Neural crest cell (in vitro differentiated cells): ENCODE measurements around the gene GARIN1A. TPM values are rescaled to one million over a fixed set of nuclear protein-coding genes. Genes with fewer than 3 reads are reported as not detected.

Source experiments
- DNase-seq: peaks from one replicate; pipeline ENCODE4 v3.0.0; 2021; ENCODE audit warnings: low read depth, mixed read lengths, low spot score
- H3K27ac Mint-ChIP-seq: one replicate; pipeline ENCODE4 v1.8.0; 2021; ENCODE audit warnings: mild to moderate bottlenecking, mixed read lengths; ENCODE audit not compliant: unreplicated experiment
- H3K27me3 Mint-ChIP-seq: 2 replicates; pipeline ENCODE4 v1.8.0; 2021; ENCODE audit warnings: low read depth, mild to moderate bottlenecking, mixed read lengths
- H3K36me3 Mint-ChIP-seq: 2 replicates; pipeline ENCODE4 v1.8.0; 2021; ENCODE audit warnings: low read depth, mild to moderate bottlenecking, mixed read lengths
- H3K4me1 Mint-ChIP-seq: 2 replicates; pipeline ENCODE4 v1.8.0; 2021; ENCODE audit warnings: mixed read lengths
- H3K4me3 Mint-ChIP-seq: one replicate; pipeline ENCODE4 v1.8.0; 2021; ENCODE audit warnings: mild to moderate bottlenecking, mixed read lengths
- H3K9me3 Mint-ChIP-seq: 2 replicates; pipeline ENCODE4 v1.8.0; 2021; ENCODE audit warnings: mixed read lengths
- total RNA-seq: library from RNA; stranded (reverse); gene quantifications from 2 replicates; pipeline ENCODE4 v1.2.1, GENCODE V29; 2021
- TF ChIP-seq, protein P1 (sequence below): fragments of 200-600 bp; sonication (generic); conservative IDR thresholded peaks from 2 replicates; pipeline ENCODE4 v1.5.0; 2021; ENCODE audit warnings: antibody characterized with exemption, mild to moderate bottlenecking

Gene GARIN1A
- total RNA-seq, 1 donor from 2014 or later: 1.8 TPM

DNA sequence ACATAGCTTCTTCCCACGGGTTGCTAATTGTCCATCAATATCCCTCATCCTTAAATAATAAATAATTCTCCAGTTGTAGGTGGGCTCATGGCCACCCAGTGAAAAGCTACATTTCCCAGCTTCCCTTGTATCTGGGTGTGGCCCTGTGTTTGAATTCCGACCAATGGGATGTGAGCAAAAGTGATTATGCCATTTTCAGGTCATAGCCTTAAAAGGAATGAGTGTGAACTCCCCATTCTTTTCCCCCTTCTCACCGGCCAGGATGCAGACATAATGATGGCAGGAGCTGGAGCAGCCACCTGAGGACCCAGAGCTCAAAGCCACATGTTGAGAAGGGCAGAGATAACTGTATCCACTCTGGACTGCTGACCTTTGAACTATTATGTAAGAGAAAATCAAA, 36.7 kb downstream of the GARIN1A start:
- no peaks in the 10 kb centered on the region for H3K4me1 Mint-ChIP-seq
- peaks cover 5% of the 10 kb centered on the region for H3K27me3 Mint-ChIP-seq
- H3K27ac Mint-ChIP-seq: no peak overlapping the region
- H3K4me3 Mint-ChIP-seq: no peak overlapping the region
- peaks cover 3% of the 10 kb centered on the region for H3K9me3 Mint-ChIP-seq
- DNase-seq: no peak
- TF ChIP-seq, protein P1, sequence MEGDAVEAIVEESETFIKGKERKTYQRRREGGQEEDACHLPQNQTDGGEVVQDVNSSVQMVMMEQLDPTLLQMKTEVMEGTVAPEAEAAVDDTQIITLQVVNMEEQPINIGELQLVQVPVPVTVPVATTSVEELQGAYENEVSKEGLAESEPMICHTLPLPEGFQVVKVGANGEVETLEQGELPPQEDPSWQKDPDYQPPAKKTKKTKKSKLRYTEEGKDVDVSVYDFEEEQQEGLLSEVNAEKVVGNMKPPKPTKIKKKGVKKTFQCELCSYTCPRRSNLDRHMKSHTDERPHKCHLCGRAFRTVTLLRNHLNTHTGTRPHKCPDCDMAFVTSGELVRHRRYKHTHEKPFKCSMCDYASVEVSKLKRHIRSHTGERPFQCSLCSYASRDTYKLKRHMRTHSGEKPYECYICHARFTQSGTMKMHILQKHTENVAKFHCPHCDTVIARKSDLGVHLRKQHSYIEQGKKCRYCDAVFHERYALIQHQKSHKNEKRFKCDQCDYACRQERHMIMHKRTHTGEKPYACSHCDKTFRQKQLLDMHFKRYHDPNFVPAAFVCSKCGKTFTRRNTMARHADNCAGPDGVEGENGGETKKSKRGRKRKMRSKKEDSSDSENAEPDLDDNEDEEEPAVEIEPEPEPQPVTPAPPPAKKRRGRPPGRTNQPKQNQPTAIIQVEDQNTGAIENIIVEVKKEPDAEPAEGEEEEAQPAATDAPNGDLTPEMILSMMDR: no peak
- no peaks in the 10 kb centered on the region for H3K36me3 Mint-ChIP-seq

DNA sequence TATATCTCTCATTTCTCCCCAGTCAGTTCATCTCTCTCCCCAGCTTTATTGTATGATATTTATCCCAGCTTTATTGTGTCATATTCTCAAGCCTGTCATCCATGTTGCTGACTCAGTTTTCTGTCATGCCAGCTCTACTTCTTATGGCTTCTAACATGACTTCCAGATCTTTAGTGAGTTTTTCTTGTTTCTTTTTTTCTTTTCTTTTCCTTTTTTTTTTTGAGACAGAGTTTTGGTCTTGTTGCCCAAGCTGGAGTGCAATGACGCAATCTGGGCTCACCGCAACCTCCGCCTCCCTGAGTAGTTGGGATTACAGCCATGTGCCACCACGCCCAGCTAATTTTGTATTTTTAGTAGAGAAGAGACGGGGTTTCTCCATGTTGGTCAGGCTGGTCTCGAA, 38.4 kb downstream of the GARIN1A start:
- H3K4me3 Mint-ChIP-seq: no peak overlapping the region
- H3K9me3 Mint-ChIP-seq: peaks cover 3% of the 10 kb centered on the region
- H3K36me3 Mint-ChIP-seq: no peaks in the 10 kb centered on the region
- H3K27me3 Mint-ChIP-seq: peaks cover 2% of the 10 kb centered on the region
- TF ChIP-seq, protein P1: no peak
- H3K4me1 Mint-ChIP-seq: no peaks in the 10 kb centered on the region
- H3K27ac Mint-ChIP-seq: no peak overlapping the region
- DNase-seq: no peak

DNA sequence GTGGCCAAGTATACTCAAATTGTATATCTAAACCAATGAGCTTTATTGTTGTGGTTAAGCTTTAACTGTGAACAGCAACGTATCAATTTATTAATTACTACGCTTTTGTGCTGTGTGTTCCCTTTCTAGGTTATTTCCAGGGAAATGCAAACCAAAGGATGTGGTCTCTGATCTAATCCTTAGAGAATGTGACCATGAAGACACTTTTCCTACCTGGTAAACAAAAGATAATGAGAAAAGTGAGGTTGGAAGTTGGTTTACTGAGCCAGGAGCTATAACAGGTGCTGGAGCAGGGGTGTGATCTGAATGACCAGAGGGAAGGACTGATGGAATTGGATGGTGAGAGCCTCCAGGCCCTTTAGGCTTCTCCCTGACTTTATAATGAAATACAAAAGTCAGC, 41.7 kb downstream of the GARIN1A start:
- no peak for DNase-seq
- Mint-ChIP-seq H3K27ac (no peak overlapping the region), H3K4me3 (no peak overlapping the region), H3K36me3 (no peaks in the 10 kb centered on the region), H3K9me3 (peaks cover 3% of the 10 kb centered on the region), H3K27me3 (peaks cover 5% of the 10 kb centered on the region), H3K4me1 (no peaks in the 10 kb centered on the region)
- TF ChIP-seq, protein P1: no peak

DNA sequence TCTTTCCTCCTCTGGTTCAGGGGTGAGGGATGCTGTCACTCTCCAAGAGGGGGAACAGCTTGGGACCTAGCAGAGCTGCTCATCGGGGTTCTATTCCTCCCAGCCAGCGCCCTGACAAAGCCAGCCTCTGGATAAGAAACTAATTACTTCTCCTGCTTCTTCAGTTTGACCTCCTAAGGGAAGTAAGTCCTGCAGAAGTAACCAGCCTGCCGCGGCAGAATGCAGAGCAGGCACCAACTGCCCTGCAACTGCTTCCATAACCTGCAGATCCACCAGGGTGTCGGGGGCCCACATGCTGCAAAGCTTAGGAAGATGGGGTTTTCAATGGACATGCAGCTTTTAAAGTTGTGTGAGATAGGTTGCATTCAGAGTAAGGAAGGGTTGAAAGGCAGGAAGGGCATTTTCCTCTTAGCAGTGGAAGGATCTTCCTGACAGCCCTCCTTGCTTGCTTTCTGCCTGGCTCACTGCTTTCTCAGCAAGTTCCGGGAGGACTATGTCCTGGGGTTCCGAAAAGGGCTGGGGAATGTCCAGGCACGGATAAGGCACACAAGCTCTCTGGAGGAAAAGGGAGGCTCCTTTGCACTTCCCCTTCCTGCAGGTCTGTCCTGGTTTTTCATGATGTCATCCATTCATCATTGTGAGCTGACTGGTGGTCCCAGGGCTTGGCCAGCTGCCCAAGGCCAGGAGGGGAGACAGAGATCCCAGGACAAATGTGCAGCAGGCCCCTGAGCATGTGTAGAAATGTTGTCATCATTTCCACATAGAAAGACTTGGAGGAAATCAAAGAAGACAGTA, 42.8 kb downstream of the GARIN1A start:
- no peak for DNase-seq
- H3K36me3 Mint-ChIP-seq: no peaks in the 10 kb centered on the region
- H3K4me3 Mint-ChIP-seq: no peak overlapping the region
- peaks cover 3% of the 10 kb centered on the region for H3K27me3 Mint-ChIP-seq
- H3K4me1 Mint-ChIP-seq: no peaks in the 10 kb centered on the region
- H3K9me3 Mint-ChIP-seq: peaks cover 5% of the 10 kb centered on the region
- no peak overlapping the region for H3K27ac Mint-ChIP-seq
- TF ChIP-seq, protein P1: no peak

DNA sequence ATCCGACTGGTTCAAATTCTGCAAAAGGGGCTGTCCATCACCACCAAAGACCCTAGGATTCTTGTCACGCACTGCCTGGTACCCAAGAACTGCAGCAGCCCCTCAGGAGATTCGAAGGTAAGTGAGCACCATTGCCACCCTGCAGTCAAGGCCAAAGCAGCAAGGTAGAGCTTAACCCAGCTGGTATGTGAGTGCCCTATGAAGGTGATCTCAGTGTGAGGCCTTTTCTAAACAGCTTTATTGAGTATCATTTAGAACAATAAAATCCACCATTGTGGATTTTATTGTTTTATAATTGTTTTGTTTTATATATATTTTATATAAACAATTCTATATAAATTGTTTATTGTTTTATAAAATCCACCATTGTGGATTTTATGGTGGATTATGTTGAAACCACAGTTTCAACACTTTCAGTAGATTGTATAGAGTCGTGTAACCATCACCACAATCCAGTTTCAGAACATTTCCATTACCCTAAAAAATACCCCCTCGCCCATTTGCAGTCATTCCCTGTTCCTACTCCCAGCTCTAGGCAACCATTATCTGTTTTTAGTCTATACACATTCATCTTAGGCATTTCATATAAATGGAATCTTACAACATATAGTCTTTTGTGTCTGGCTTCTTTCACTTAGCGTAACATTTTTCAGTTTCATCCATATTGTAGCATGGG, 47.0 kb downstream of the GARIN1A start:
- Mint-ChIP-seq H3K9me3 (peaks cover 3% of the 10 kb centered on the region), H3K27me3 (peaks cover 16% of the 10 kb centered on the region), H3K27ac (no peak overlapping the region), H3K4me1 (no peaks in the 10 kb centered on the region), H3K4me3 (no peak overlapping the region), H3K36me3 (no peaks in the 10 kb centered on the region)
- TF ChIP-seq, protein P1: no peak
- no peak for DNase-seq
